RPMI7951 (cell line): ENCODE measurements around the gene THSD4. TPM values are rescaled to one million over a fixed set of nuclear protein-coding genes. Genes with fewer than 3 reads are reported as not detected.
"Not testable (repeated sequence)": the region's sequence is repeated elsewhere in the genome, so short reads cannot be mapped to it uniquely, and the experiment has no call there.

Source experiments
- DNase-seq: peaks from one replicate; pipeline ENCODE4 v3.0.0-alpha.2; 2012; ENCODE audit warnings: low read depth
- total RNA-seq: library from RNA; depleted of rRNA; stranded (reverse); fragments of >200 nt; shearing (Covaris generic); gene quantifications from 2 replicates; pipeline ENCODE4 v1.2.3, GENCODE V29; 2014

Gene THSD4
- total RNA-seq, 1 experiment from 2014 or later = 25.2 TPM

GRCh38 chr15:71293723-71294122 lies 178.5 kb downstream of the THSD4 start:
- DNase-seq = no peak

- DNase-seq = no peak
These were observed 179.1 kb downstream of the THSD4 start for GRCh38 chr15:71294251-71294910.

GRCh38 chr15:71294911-71295602 lies 179.8 kb downstream of the THSD4 start:
- DNase-seq = peak; percentile 100

DNA sequence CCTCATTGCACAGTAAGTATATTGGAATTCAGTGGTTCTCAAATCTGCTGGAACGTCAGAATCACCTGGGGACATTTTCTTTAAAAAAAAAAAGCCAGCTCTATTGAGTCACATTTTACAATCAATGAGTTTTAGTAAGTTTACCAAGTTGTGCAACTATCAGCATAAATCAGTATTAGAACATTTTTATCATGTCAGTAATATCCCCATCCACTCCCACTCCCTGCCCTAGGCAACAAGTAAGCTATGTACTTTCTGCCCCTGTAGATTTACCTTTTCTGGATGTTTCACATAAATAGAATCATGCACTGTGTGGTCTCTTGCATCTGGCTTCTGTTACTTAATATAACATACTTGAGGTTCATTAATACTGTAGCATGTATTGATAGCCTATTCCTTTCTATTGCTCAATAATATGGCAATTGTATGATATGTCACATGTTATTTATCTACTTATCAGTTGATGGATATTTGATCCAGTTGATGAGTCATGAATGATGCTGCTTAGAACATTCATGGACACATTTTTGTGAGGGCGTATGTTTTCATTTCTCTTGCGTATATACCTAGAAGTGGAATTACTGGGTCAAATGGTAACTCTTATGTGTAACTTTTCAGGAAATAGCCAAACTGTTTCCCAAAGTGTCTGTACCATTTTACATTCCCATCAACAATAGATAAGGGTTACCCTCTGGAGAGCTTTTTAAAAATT lies 180.5 kb downstream of the THSD4 start:
- peak; percentile 87 for DNase-seq

- DNase-seq = peak; percentile 68
These were observed 181.0 kb downstream of the THSD4 start for GRCh38 chr15:71296315-71296679.

GRCh38 chr15:71301958-71302621 lies 186.8 kb downstream of the THSD4 start:
- peak; percentile 77 for DNase-seq

GRCh38 chr15:71302861-71303410 lies 187.7 kb downstream of the THSD4 start:
- DNase-seq = no peak

DNA sequence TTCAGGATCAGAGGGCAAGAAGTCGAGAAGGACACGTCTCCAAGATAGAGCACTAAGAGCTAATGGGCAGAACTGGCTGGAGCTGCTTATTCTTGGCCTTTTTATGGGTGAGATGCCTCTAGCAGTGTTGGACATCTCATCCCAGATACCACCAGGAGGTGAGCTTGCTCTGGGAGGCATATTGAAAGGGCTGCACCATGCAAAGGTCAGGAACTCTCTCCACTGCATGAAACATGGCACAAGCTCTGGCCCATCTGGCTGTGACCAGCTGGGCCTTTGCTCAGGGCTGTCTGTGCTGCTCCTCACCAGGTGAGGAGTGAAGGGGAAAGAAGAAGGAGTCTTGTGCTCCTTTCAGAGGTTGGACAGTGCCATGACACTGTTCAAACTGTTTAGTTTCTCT lies 188.7 kb downstream of the THSD4 start:
- no peak for DNase-seq

GRCh38 chr15:71304681-71305080 lies 189.4 kb downstream of the THSD4 start:
- no peak for DNase-seq

DNA sequence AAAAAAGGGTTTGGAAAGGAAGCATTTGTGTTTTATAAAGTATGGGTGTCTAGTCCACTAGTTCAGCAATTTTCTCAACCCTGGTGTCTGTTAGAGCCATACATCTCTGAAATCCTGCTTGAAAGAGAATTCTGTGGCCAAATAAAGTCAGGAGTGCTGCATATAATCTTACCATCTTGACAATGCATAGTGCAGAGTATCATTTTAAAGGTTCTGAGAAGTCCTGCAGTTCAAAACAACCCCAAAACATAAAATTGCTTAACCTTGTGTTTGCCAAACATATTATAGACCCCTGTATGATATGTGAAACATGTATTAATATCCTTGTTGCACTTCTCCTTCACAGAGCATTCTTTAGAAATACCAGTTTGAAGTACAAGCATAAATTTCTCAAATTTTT lies 191.3 kb downstream of the THSD4 start:
- no peak for DNase-seq

GRCh38 chr15:71312194-71312708 lies 197.0 kb downstream of the THSD4 start:
- no peak for DNase-seq

GRCh38 chr15:71312731-71313460 lies 197.6 kb downstream of the THSD4 start:
- DNase-seq = no peak

DNA sequence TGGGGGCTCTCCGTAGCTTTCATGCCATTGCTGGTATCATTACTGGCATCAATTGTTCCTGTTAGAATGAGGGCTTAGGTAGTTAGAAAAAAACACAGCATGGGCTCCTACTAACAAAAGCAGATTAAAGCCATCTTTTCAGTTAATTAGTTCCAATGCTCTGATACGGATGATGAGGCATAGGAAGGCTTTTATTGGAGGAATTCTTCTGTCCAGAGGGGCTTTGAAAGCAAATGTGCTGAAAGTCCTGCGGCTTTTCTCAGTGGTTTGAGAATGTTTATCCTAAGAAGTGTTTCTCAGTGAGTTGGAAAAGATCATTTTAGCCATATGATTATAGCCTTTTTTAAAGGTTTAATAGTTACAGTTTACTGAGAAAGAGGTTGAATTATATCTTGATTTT lies 198.5 kb downstream of the THSD4 start:
- DNase-seq = peak; percentile 76

DNA sequence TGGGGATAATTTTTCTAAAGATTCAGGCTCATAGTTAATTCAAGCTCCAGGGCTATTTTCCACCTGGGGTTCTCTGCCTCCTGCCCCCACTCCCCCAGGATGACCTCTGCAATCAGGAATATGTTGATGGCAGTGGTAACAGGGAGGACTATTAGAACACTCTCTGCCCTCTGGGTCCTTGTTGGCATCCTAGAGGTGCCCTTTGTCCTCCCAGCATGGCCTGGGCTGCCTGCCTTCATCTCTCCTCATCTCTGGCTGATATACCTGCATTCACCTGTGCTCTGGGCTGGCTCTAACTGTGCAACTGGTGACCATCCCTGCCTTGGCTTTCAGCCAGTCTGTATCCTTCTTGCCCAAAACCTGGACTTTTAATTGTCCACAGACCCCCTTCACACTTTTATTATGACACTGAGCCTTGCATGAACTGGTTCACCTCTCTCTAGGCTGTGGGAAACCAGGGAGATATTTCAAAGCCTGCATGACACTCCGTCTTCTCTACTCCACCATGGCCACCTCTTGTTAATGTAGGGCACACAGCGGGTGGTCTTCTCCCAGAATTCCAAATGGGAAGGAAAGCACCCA lies 199.8 kb downstream of the THSD4 start:
- no peak for DNase-seq

DNA sequence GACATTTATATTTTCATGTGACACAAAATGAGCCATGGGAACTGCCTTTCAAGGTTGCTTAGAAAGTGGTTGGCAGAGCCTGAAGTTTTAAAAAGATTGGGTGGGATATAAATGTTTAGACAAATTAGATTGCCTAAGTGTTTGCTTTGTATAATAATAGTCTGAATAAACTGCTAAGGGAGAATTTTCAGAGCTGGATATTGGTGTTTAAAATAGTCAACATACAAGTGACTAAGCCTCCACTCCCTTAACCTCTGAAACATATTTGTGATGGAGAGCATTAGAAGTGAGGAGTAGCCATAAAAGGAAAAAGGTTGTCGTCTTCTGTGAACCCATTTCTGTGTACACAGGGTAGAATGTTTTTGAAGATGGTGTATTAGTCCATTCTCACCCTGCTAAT lies 201.6 kb downstream of the THSD4 start:
- no peak for DNase-seq

- DNase-seq = not testable (repeated sequence)
These were observed 204.2 kb downstream of the THSD4 start for GRCh38 chr15:71319424-71319823.

GRCh38 chr15:71319935-71320334 lies 204.7 kb downstream of the THSD4 start:
- DNase-seq = no peak

- no peak for DNase-seq
These were observed 207.8 kb downstream of the THSD4 start for GRCh38 chr15:71323082-71323481.

GRCh38 chr15:71323584-71323983 lies 208.3 kb downstream of the THSD4 start:
- DNase-seq = no peak

GRCh38 chr15:71325481-71325880 lies 210.2 kb downstream of the THSD4 start:
- DNase-seq = peak; percentile 50

- DNase-seq = no peak
These were observed 213.2 kb downstream of the THSD4 start for GRCh38 chr15:71328453-71328852.
